AML-193 (cell line): ENCODE results near the gene CTCFL.

Experiments
- DNase-seq, 2 experiments: peaks; one replicate each; lab custom pipeline; 2025; lab: John Stamatoyannopoulos, UW

CTCFL gene

DNA sequence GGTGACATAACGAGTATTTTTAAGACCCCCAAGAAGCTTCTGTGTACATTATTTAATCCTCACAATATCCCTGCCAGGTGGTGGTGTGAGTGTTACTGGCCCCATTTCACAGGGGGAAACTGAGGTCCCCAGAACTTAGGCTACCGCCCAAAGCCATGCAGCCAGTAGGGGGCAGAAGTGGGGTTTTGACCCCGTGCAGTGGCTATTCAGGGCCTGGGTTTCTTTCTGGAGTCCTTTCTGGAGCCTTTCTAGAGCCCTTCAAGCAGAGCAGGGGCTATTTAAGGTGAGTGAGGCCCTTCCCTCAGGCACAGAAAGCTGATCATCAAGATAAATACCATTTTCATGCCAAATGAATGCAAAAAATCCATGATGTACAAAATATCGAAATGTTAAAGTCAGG lies 59.0 kb downstream of the CTCFL start:
- no peak for DNase-seq

DNA sequence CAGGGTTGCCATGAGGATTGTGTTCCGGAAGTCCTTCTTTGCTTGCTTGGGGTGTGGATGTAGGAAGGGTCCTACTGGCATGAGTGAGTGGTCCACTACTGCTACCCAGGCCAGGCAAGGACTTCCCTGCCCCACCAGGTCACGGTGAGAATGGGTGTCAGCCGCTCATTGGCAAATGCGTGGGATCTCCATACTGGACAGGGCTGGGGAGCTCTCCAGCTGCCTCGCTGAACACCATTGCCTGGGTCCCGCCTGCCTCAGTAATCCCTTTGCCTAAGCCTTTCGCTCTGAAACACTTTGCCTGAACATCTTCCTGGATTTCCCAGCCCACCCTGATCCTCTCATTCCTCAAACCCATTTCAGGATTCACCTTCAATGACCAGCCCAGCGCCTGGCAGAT lies 59.5 kb downstream of the CTCFL start:
- no peak for DNase-seq

DNA sequence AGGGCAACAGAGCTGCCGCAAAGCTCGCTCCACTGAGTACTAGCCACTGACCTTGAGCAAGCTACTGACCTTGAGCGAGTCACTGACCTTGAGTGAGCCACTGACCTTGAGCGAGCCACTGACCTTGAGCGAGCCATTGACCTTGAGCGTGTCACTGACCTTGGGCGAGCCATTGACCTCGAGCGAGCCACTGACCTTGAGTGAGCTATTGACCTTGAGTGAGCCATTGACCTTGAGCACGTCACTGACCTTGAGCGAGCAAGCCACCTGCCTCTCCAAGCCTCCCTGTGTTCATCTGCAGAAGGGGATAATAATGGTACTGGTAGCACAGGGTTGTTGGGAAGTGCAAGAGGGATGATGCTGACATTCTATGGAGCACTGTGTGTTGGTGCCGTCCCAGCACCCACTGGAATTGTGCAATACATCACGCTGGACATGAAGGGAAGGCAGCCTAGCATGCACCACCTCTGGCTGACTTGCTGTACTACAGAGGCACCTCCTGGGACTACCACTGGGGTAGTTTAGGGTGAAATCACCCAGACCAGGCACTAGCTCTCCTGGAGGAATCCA lies 60.2 kb downstream of the CTCFL start:
- DNase-seq = peak; percentile 72

DNA sequence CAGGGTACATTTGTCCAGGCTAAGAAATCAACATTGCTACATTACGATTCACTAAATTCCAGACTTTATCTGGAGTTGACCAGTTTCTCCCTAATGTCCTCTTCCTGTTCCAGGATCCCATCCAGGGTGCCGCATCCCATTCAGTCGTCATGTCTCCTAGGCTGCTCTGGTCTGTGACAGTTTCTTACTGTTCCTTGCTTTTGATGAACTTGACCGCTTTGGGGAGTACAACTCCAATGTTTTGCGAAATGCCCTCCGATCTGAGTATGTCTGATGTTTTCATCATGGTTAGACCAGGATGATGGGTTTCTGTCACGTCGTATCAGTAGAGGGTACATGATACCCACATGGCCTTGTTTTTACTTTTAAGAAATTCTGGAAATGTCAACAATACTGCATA lies 62.2 kb downstream of the CTCFL start:
- no peak for DNase-seq

DNA sequence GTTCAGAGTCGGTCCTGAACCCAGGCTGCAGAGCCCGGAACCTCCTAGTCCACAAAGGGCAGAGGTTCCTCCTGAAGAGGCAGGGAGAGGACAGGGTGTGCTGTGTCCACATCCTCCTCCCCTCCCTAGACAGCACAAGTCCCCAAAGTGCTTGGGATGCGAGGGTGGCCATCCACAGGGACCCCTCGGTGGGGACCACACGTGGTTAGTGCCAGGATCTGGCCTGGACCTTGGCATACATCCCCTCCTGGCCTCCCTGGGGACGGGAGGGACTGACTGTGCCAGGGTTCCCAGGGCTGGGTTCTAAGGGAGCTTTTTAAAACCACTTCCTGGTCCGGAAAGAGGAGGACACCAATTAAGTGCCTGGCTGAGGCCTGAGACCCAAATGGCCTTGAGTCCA lies 63.2 kb downstream of the CTCFL start:
- DNase-seq = no peak

DNA sequence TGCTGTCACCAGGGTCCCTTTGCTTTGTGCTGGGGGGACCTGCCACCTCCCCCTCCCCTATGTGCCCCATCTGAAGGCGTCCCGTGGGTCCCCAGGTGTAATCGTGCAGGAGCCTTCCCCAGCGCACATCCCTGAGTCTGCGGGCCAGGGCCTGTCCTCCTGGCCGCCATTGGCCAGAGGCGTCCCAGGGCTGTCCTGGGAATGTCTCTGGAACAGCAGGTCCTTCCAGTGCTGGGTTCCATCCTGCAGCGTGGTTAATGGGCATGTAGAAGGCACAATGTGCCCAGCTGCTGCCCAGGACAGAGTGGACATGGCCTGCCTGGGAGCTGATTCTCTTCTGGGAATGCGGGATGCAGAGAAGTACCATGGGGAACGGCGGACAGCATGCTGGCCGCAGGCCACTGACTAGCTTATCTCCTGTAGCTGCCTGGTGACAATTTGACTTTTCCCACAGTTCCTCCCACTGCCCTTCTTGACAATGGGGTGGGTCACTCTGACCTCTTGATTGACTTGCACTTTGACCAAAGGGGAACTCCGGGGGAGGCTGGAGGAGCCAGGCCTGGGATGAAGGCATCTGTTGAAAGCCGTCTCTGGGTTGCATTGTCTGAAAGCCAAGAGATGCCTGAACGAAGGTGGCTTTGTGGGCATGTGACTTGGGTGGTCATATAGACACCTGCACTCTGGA lies 64.0 kb downstream of the CTCFL start:
- DNase-seq = no peak

DNA sequence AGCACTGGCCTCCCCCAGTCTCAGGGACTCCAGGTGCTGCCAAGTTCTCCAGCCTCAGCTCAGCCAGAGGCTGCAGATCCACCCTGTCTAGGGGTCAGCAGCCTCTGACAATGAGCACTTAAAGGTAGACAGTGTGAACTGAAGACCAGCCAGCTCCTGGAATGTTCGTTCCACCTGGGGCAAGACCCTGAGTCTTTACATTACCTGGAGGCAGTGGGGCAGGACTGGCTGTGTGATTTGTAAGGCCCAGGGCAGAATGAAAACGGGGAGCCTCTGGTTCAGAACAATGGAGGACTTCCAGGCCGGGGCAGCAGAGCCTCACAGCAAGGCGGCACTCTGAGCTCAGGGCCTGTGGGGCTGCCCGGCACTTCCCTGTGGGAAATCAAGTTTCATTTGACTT lies 65.0 kb downstream of the CTCFL start:
- DNase-seq = no peak

DNA sequence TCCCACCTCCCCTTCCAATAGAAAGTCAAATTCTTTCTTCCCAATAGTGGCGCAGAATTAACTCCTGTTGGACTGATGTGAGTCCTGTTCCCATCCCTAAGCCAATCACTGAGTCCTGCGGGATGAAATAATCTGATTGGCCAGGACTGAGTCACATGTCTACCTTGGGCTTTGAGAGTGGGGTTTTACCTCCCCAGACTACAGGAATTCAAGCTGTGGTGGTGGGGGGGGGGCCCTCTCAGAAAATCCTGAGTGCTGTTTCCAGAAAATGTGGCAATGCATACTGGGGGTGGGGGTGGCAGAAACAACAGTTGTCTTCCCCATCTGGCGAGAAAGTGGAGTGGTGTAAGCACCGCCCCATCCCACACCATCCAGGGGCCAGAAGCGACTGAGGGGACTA lies 65.7 kb downstream of the CTCFL start:
- DNase-seq = no peak

DNA sequence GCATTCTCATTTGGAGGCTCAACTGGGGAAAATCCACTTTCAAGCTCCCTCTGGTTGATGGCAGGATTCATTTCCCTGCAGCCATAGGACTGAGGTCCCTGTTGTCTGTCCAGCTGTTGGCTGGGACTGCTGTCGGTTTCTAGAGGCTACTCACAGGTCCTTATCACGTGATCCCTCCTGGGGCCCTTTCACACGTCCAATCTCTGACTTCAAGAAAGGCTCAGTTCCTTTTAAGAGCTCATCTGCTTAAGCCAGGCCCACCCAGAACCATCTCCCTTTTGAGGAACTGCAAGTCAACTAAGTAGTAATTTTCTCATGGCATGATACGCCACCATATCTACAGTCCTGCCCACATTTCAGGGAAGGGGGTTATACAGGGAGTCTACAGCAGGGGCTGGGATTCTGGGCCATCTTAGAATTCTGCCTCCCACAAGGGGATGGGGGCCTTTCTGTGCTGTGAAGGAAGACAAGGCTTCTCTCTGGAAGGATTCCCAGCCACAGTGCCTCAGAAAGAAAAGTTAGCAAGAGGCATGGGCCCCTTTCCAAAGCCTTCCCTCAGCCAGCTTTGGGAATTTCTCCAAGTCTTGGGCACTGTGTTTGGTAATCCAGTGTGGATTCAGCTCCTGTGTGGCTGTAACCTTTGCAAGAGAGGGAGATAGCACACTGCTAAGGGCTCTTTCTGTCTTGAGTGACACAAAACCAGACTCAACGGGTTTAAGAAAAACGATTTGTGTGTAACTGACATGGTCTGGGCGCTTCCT lies 66.4 kb downstream of the CTCFL start:
- DNase-seq = no peak

DNA sequence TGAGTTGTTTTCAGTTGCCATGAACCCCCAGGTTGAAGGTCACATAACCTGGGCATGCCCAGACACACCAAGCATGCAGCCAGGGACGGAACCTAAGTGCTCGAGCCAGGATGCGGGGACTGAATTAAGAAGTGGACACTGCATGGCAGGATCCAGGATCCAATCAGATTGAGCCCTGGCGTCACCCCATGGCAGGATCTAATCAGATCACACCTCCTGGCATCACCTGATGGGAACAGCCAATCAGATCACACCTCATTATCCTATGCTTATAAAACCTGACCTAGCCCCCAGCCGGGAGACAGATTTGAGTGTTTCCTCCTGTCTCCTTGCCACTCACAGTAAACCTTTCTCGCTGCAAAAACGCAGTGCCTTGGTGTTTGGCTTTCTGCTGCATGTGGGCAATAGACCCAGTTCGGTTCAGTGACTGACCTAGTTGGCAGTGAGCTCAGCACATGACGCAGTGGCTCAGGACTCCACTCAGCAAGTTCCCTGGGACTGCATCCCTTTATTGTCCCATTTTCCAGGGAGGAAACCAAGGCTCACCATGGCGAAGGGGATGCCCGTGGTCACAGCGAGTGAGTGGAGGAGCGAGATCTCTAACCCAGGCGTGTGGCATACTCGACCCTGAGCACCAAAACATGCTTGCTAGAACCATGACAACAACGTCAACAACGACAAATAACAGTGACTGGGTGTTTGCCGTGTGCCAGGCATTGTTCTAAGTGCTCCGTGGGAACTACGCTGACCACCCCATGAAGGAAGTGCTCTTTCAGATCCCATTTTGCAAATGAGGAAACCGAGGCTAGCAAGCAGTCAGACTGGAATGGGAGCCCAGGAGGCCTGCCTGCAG lies 67.5 kb downstream of the CTCFL start:
- DNase-seq = no peak

DNA sequence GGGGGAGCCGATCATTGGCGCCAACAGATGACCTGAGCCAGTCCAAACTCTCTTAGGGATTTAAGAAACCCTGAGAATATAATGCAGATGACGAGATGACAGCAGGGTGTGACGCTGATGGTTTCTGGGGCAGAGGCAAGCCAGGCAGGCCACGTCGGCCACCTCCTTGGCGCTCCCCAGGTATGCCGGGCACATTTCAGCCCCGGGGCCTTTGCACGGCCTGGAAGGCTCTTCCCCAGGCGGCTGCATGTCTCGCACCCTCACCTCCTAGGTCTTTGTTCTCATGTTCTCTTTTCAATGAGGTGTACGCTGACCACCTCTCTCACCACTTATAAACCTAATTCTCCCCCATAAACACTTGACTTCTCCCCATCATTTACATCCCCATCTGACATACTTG lies 68.8 kb downstream of the CTCFL start:
- no peak for DNase-seq

DNA sequence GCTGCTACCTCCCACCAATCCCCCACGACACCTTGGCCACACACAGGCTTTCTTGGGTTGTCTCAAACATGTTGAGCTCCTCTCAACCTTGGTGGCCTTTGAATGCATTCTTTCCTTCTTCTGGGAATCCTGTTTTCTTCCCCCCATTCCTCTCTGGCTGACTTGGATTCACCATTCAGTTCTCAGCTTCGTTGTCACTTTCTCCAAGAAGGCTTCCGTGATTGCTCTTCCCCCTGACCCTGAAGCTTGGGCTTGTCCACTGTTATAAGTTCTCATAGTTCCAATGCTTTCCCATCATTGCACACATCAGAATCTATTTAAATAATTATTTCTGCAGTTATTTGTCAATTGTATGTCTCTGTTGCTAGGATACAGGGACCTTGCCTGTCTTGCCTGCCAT lies 69.6 kb downstream of the CTCFL start:
- no peak for DNase-seq

DNA sequence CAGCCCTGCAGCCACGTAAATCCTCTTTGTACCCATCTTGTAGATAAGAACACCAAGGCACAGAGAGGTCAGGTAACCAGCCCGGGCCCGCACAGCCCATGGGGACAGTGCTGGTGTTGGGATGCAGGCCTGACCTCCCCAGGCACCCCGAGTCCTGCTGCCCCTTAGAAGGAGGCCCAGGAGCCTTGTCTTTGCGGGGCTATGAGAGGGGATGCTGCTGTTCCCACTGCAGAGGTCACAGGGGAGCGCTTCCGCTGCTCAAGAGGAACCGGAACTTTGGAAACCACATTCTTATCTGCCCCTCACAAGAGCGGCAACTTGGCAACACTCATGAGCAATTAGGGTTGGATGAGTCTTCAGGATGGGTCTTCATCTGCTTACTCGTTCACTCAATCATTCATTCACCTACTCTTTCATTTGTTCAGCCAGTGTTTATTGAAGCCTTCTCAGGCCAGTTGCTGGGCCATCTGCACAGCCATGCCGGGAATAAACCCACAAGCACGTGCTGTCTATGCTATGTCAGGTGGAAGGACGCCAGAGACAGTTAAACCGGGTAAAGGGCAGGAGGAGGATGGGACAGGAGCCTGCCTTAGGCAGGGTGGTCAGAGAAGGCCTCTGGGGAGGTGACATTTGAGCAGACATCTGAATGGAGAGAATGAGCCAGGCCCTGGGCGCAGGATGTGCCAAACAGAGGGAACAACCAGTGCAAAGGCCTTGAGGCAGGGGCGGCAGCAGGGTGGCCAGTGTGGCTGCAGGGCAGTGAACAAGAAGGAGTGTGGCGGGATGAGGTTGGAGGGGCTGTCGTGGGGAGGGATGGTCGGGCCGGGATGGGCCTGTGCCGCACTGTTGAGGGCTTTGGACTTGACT lies 72.9 kb downstream of the CTCFL start:
- peak; percentile 77 to 92 for DNase-seq

DNA sequence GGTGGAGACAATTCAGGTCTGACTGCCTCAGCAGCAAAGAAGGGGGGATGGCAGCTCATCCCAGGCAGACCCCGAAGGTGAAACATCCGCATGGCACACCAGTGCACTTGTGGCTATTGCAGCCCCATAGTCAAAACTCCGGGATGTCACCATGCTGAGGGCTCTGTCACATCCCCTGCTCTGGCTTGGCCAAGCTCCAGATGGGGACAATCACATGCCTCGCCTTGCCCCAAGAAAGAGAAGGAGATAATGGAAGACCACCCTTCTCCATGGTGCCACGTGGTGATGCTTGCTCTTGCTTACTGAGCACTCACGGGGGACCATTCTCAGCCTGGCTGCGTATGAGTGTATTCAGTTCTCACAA lies 73.5 kb downstream of the CTCFL start:
- no peak for DNase-seq

DNA sequence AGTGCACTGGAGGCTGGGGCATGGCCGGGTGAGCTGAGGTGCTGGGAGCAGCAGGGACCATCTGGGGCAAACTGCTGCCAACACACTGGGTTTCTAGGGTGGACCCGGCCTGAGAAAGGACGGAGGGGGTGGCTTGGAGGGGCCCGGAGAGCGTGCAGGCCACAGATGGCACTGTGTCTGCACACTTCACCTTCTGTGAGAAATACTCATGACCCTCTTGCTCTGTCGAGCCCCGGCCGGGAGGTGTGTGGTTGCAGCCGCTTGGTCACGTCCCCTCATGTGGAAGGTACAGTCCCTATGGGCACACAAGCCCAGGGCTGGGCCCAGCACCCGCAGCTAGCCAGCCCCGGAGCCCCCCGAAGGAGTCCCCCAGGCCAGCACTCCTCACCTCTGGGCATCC lies 74.0 kb downstream of the CTCFL start:
- DNase-seq = no peak

DNA sequence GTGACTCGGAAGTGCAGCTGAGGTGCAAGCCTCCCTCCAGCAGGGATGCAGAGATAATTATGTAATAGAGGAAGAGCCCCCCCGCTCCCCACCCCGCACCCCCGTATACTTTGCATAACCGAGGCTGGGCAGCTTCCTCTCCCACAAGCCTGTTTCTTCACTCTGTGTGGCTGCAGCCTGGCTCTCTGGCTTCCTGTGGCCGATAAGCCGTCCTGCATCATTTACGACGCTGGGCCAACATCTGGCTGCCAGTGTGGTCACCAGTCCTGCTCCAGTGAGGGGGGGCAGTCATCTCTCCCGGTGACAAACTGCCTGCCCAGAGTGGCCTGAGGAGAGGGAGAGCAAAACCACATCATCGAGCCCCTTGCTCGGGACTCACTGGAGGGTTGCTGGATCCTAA lies 74.5 kb downstream of the CTCFL start:
- peak; percentile 94 to 98 for DNase-seq

DNA sequence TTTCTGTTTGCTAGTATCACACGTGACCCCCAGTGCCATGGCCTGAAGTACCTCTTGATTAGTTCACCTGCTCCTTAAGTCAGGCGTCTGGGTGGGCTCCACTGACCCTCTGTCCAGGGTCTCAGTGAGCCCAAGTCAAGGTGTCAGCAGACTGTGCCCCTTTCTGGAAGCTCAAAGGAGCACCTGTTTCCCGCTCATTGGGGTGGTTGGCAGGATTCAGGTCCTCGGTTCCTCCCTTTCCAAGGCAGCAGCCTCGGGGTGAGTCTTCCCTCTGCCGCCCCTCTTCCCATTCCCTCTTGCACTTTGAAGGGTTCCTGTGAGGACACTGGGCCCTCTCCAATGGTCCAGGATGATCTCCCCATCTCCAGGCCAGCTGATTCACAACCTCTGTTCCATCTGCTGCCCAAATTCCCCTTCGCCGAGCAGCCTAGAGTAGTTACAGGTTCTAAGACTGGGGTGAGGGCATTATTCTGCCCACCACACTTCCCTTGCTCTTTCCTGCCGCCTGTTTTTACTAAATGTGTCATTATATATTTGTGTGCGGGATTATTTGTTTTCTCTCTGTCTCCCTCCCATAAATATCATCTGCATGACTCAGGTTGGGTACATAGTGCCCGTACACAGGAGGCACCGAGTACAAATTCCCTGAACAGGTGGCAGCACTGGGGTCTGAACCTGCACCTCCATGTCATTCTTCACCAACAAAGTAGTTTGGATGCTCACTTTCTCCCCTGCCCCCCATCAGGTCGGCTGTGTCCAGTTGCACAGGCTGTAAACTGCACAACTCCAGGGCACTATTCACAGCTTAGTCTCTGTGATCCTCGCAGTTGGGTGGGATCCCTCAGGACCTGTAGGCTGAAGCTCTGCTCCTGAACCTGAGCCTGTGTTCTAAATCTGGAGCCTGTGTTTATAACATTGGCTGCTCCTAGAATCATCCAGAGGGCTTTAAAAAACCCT lies 75.3 kb downstream of the CTCFL start:
- no peak for DNase-seq

DNA sequence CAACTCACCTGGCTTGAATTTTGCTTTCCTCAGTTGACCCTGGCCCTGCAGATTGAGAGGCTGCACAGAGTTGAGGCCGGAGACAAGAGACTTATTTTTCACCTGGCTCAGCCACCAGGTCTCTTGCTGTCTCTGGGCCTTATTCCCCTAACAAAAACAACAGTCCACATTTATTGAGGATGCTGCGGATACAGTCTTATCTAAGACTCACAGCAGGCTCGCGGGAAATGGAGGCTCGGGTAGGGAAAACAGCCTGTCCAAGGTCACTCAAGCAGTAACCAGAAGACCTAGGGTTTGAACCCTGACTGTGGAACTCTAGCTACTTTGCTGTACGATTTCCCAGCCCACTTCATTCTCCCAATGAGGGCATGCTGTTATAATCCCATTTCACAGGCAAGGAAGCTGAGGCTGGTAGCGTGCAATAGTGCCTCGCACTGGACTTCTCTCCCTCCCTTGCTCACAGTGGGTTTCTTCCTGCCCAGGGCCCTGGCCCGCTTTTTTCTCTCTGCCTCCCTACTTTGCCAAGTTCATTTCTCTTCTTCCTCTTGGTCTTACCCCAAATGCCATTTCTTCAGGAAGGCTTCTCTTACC lies 76.1 kb downstream of the CTCFL start:
- DNase-seq = no peak
